ENCODE data around the gene ASF1B.

ASF1B gene

GRCh38 chr19:14110650-14111049, 25.7 kb downstream of the ASF1B start:
- DNase-seq (ENCODE audit: low spot score) = no peak

GRCh38 chr19:14107581-14108461, 28.6 kb downstream of the ASF1B start:
- no peak for DNase-seq (ENCODE audit: low spot score)

GRCh38 chr19:14106840-14107239, 29.5 kb downstream of the ASF1B start:
- no peak for DNase-seq (ENCODE audit: low spot score)

- no peak for DNase-seq (ENCODE audit: low spot score)
Observed at GRCh38 chr19:14105680-14106079, 30.7 kb downstream of the ASF1B start.

GRCh38 chr19:14103310-14103709, 33.1 kb downstream of the ASF1B start:
- DNase-seq (ENCODE audit: low spot score) = peak; percentile 50

GRCh38 chr19:14102756-14103155, 33.6 kb downstream of the ASF1B start:
- DNase-seq (ENCODE audit: low spot score) = no peak

GRCh38 chr19:14102102-14102696, 34.2 kb downstream of the ASF1B start:
- no peak for DNase-seq (ENCODE audit: low spot score)

- DNase-seq (ENCODE audit: low spot score) = no peak
Observed at GRCh38 chr19:14101003-14101545, 35.3 kb downstream of the ASF1B start.

GRCh38 chr19:14097532-14098151, 38.7 kb downstream of the ASF1B start:
- DNase-seq (ENCODE audit: low spot score) = no peak

- no peak for DNase-seq (ENCODE audit: low spot score)
Observed at GRCh38 chr19:14096272-14096992, 40.0 kb downstream of the ASF1B start.

GRCh38 chr19:14094854-14095253, 41.5 kb downstream of the ASF1B start:
- DNase-seq (ENCODE audit: low spot score) = no peak

- no peak for DNase-seq (ENCODE audit: low spot score)
Observed at GRCh38 chr19:14093117-14093823, 43.1 kb downstream of the ASF1B start.

GRCh38 chr19:14091813-14092462, 44.5 kb downstream of the ASF1B start:
- peak; percentile 81 for DNase-seq (ENCODE audit: low spot score)

- DNase-seq (ENCODE audit: low spot score) = peak; percentile 88
Observed at GRCh38 chr19:14091081-14091812, 45.1 kb downstream of the ASF1B start.

- peak; percentile 82 for DNase-seq (ENCODE audit: low spot score)
Observed at GRCh38 chr19:14090509-14091080, 45.8 kb downstream of the ASF1B start, which contains the start of gene SAMD1. SAMD1 (minus strand) TSS chr19:14090751.

GRCh38 chr19:14089662-14090508, 46.5 kb downstream of the ASF1B start:
- peak; percentile 74 for DNase-seq (ENCODE audit: low spot score)

GRCh38 chr19:14089412-14089661, 47.1 kb downstream of the ASF1B start:
- peak; percentile 51 for DNase-seq (ENCODE audit: low spot score)

- no peak for DNase-seq (ENCODE audit: low spot score)
Observed at GRCh38 chr19:14088634-14089411, 47.6 kb downstream of the ASF1B start.
